Effector CD8-positive, alpha-beta T cell (primary cell): ENCODE measurements around the gene NR6A1.
"Not testable (repeated sequence)": the region's sequence is repeated elsewhere in the genome, so short reads cannot be mapped to it uniquely, and the experiment has no call there.

ENCODE experiments used
- DNase-seq: peaks from one replicate; lab custom pipeline; 2025; lab: John Stamatoyannopoulos, UW

NR6A1 gene

GRCh38 chr9:124776954-124777648 is 6.0 kb upstream of the NR6A1 start, which contains the start of gene OLFML2A:
OLFML2A (plus strand) TSS chr9:124777133; CDS start chr9:124777271, 138 bp downstream.
- no peak for DNase-seq

DNA sequence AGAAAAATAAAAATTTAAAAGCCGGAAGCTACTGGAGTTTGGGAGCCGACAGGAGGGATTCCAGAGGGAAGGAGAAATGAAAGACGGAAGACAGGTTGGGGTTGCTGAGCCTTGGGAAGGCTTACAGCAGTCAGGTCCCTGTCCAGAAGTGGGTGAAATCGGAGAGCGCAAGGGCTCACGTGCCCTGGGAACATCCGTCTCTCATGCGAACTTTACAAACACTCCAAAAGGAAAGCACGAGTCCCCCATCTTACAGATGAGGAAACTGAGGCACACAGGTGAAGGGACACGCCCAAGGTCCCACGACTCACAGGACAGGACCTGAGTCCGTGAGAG is 5.5 kb upstream of the NR6A1 start:
- DNase-seq: no peak

DNA sequence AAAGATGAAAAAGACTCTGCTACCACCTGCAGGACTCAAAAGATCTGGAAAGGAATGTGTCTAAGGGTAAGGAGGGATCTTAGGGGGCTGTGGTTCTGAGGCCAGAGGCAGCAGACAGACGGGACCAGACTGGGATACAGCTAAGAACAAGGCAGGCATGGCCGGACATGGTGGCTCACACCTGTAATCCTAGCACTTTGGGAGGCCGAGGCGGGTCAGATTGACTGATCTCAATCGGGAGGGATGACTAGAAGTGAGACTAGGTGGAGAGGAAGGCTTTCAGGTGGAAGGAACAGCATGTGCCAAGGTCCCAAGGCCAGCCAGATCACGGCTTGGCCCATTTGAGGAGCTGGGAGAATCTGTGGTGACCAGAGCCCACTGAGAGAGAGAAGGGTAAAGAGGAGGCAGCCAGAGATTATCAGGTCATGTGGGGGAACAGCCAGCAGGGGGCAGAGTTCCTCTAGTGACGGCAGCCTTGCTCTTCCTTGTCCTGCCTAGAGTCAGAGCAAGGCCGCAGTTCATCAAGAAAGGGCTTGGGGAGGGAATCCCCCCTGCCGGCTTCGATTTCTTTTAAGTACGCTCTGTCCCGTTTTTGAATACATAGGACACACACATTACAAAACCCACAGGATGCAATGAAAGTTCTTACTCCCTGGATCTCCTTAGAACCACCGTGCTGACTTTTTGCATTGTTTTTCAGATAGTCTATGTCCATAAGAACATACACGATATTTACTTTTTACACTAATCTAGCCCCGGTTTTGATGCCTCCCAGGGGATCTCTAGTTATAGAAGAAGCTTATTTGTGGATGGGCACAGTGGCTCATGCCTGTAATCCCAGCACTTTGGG is 3.2 kb upstream of the NR6A1 start:
- DNase-seq: peak; percentile 71

DNA sequence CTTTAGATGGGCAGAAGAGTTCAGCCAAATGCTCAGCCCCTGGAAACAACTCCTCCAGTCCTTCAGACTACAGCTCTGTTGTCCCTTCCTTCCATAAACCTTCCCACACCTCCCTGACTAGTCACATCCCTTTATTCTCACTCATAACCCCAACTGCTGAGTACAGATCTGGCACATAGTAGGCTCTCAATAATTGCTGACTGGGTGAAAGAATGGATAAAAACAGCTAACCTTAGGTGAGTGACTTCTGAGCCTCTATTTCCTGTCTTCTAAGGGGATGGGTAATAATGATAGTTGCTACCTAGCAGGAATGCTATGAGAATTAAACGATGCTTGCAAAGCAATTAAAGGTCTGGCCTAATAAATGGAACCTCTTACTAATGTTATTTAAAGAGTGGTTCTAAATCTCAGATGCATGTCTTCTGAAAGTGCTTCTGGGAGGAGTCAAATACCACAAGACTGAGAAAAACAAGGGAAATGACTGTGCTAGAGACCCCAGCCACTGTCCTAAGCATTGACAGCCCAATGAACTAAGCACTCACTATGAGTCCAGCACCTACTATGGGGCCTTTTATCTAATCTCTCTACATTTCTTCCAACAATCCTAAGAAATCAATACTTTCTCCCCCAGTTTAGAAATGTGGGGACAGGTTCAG is 2.5 kb upstream of the NR6A1 start:
- no peak for DNase-seq

DNA sequence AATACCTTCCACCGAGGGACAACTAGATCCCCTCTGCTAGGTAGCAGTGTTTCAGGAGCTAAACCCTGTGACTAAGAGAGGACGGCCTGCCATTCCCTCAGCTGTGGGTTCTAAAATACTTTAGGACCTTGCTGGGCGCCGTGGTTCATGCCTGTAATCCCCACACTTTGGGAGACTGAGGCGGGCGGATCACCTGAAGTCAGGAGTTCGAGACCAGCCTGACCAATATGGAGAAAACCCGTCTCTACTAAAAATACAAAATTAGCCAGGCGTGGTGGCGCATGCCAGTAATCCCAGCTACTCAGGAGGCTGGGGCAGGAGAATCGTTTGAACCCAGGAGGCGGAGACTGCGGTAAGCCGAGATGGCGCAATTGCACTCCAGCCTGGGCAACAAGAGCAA is 1.8 kb upstream of the NR6A1 start:
- not testable (repeated sequence) for DNase-seq

- DNase-seq: no peak
Observed at GRCh38 chr9:124771867-124772679, 962 bp upstream of the NR6A1 start.

GRCh38 chr9:124770359-124771020 is 621 bp downstream of the NR6A1 start:
- DNase-seq: no peak

DNA sequence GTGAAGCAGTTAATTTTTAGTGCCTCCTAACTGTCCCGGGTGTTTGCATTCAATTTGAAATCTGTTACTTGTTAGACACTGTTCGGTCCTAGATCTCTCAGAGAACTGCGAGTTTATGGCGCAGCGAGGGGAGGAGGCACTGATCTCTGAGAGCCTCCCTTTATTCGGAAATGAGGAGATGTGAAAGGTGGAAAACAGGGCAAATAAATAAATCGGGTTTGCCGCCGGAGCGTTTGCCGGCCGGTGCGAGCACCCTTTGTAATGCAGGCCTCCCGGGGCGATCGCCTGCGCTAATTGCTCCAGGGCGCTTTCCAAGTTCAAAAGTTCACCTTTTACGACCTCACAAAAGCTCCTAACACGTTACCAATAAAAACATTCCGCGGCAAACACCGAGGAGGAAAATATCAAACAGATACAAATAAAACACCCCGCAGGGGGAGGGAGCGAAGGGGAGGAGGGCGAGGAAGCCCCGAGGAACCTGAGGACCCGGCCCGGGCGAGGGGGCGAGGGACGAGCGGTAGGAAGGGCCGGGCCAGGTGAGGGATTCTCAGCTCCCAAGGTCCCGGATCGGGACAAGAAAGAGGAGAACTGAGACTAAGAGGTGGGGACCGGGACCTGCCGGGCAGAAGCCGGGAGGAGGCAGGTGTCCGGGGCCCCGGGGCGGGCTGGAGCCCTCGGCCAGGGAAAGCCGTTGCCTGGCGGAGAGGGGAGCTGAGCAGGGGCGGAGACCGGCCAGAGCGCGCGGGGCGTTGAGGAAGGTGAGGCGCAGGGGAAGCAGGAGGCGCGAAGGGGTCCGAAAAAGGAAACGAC is 1.4 kb downstream of the NR6A1 start:
- DNase-seq: no peak

DNA sequence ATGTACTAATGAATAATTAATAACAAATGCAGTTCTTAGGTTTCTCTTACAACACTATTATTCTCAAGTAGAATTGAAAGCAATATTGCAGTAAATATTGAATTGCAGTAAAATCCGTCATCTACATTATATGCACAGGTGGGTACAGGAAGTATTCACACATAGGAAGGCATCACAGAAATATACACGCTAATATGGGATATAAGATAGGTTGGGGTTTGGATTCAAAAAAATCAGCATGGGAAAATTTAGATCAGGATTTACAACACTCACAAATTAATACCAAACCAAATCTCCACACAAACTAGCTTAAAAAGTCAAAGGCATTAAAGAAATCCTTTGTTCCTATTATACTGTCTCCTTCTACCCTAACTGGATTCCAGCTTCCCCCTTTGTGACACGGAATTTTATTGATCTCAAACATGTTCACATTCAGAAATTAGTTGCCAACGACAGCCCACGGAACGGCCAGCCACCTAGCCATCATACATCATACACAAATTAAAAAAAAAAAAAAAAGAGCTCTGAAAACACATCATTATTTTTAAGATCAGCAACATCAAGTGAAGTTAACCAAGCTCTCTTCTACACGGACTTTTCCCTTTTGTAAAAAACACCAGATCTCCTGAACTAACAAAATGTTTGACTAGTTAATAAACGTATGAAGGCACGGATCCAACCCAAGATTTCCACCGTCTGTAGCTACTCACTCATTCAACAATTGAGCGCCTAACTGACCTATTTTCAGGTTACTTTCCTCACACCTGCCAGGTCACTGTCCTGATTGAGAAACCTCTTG is 2.2 kb downstream of the NR6A1 start:
- DNase-seq: no peak

GRCh38 chr9:124768334-124768733 is 2.8 kb downstream of the NR6A1 start:
- DNase-seq: no peak

DNA sequence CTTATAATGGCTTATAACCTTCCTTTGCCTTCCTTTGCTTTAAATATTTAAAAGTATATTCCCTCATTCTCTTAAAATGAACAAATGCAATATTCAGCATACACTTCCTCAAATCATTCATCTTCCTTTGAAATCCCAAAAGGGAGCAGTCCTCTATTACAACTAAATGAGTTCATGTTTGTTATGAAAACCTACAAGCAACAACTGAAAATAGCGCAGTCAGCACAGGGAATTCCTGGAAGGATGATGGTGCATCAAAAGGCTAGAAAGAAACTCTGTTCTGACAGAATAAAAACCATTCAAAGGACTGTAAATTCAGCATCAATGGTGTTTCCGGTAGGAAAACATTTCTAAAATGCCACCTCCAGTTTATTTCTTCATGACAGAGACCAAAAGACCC is 3.3 kb downstream of the NR6A1 start:
- DNase-seq: no peak

GRCh38 chr9:124766815-124767554 is 4.1 kb downstream of the NR6A1 start:
- DNase-seq: no peak

DNA sequence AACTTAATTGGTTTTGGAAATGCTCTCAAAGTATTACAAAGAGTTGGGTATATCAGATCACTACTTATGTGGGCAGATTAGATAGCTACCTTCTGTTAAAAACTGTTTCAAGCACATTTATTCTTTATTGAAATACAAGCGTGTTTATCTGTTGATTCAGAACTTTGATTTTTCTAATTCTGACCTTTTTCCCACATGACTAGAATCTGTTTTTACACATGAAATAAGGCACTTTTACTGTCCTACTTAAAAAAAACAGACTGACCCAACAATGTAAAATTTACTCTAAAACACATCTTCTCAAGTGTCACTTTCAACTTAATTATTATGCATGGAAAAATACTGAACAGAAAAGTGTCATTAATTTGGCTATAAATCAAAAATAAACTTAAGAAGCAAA is 4.8 kb downstream of the NR6A1 start:
- DNase-seq: no peak

DNA sequence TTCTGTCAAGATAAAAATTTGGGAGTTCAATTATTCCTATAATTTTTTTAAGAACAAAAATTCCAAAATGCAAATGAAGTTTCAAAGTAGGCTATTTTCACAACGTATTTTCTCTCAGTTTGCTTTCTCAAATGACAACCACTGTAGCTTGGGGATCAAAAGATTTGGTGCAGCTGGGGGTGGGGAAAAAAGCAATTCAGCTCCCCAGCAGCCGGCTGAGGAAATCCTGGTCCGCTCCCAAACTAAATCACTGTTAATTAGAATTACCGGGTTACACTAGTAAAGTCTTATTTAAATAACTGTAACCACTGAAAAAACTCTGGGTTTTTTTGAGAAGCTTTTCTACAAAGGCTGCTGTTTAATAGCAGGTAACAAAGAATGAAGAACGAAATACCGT is 5.7 kb downstream of the NR6A1 start:
- DNase-seq: no peak

- DNase-seq: no peak
Observed at GRCh38 chr9:124764774-124765438, 6.2 kb downstream of the NR6A1 start.

DNA sequence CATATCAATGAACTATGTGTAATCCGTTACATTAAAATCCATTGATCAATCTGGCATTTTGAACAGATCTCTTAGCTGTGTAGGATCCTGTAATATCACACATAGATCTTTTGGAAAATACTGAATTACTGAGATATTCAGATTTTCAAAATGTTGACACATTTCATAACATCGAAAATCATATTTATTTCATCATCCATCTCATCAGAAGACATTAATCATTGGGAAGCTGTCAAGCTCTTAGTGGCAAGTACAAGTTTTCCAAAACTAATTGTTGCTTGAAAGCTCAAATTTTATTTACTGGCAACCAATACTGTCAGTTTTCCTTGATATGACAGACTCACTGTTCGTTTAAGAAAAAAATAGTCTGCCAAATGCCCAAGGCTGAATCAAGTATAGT is 8.5 kb downstream of the NR6A1 start:
- no peak for DNase-seq

- no peak for DNase-seq
Observed at GRCh38 chr9:124761710-124762109, 9.4 kb downstream of the NR6A1 start.

- no peak for DNase-seq
Observed at GRCh38 chr9:124761196-124761595, 9.9 kb downstream of the NR6A1 start.

DNA sequence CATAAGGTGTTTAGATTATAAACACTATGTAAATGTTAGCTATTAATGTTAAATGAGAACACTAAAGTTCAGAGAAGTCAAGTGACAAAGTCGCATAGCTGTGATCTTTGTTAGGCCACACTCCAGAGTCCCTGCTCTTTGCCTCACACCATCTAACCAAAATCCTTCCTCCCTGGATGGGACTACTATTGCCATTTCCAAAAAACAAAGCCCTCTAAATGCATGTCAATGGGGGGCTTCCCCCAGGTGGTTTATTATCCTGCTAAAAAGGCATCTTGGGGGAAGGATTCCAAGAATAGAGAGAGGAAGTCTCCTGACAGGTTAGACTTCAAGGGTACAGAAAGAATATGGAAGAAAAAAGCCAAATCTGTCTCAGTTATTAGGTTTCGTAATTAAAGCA is 10.4 kb downstream of the NR6A1 start:
- DNase-seq: no peak
